ENCODE results near the gene FAM107B. TPM values are rescaled to one million over a fixed set of nuclear protein-coding genes. Genes with fewer than 3 reads are reported as not detected.

Gene FAM107B
- total RNA-seq, 4 donors from 2014 or later = 7.3 to 15.6 (median 13.3) TPM

GRCh38 chr10:14478604-14479003 is 296.1 kb downstream of the FAM107B start:
- no peaks in the 10 kb centered on the region for H3K27me3 ChIP-seq
- peak; percentile 66 for ATAC-seq
- TF ChIP-seq EP300 (IDR thresholded peaks at IDR 0.05) = no peak
- TF ChIP-seq POLR2A (IDR thresholded peaks at IDR 0.05) = no peak
- TF ChIP-seq POLR2AphosphoS5 (IDR thresholded peaks at IDR 0.05) = no peak
- TF ChIP-seq CTCF (IDR thresholded peaks at IDR 0.05) = peak; percentile 46 to 69 (median 68)
- no peaks in the 10 kb centered on the region for H3K36me3 ChIP-seq
- no peak overlapping the region for H3K27ac ChIP-seq
- no peak overlapping the region for H3K4me3 ChIP-seq
- H3K9me3 ChIP-seq = no peaks in the 10 kb centered on the region
- 30 to 36% methylated on average over 2 to 3 of the region's 3 CpGs for WGBS, 2 donors (ENCODE audit: low coverage in 1 of 2)
- peaks cover 0 to 22% (median 0%) of the 10 kb centered on the region in 3 donors for H3K4me1 ChIP-seq

GRCh38 chr10:14478201-14478600 is 296.5 kb downstream of the FAM107B start:
- TF ChIP-seq CTCF (IDR thresholded peaks at IDR 0.05) = no peak
- no peak for TF ChIP-seq EP300 (IDR thresholded peaks at IDR 0.05)
- no peak for TF ChIP-seq POLR2AphosphoS5 (IDR thresholded peaks at IDR 0.05)
- no peak for TF ChIP-seq POLR2A (IDR thresholded peaks at IDR 0.05)
- WGBS, 2 donors (ENCODE audit: low coverage in 1 of 2) = 54 to 80% methylated on average over 1 to 3 of the region's 7 CpGs
- no peaks in the 10 kb centered on the region for H3K9me3 ChIP-seq
- no peak overlapping the region for H3K27ac ChIP-seq
- ATAC-seq = no peak
- no peaks in the 10 kb centered on the region for H3K36me3 ChIP-seq
- peaks cover 0 to 22% (median 0%) of the 10 kb centered on the region in 3 donors for H3K4me1 ChIP-seq
- no peak overlapping the region for H3K4me3 ChIP-seq
- no peaks in the 10 kb centered on the region for H3K27me3 ChIP-seq

- Histone ChIP-seq H3K27me3 (no peaks in the 10 kb centered on the region), H3K27ac (no peak overlapping the region), H3K36me3 (no peaks in the 10 kb centered on the region), H3K9me3 (no peaks in the 10 kb centered on the region), H3K4me1 (peaks cover 0 to 22% (median 0%) of the 10 kb centered on the region in 3 donors), H3K4me3 (no peak overlapping the region)
- TF ChIP-seq CTCF (IDR thresholded peaks at IDR 0.05) (no peak), EP300 (IDR thresholded peaks at IDR 0.05) (no peak)
- ATAC-seq = no peak
- WGBS, 2 donors (ENCODE audit: low coverage in 1 of 2) = 41 to 46% methylated on average over 2 to 3 of the region's 4 CpGs
Measured at GRCh38 chr10:14477408-14477710, 297.3 kb downstream of the FAM107B start.

GRCh38 chr10:14476641-14477407 is 297.9 kb downstream of the FAM107B start:
- H3K9me3 ChIP-seq = no peaks in the 10 kb centered on the region
- no peak overlapping the region for H3K4me3 ChIP-seq
- ATAC-seq = no peak
- H3K4me1 ChIP-seq = peaks cover 0 to 22% (median 0%) of the 10 kb centered on the region in 3 donors
- H3K27me3 ChIP-seq = no peaks in the 10 kb centered on the region
- TF ChIP-seq EP300 (IDR thresholded peaks at IDR 0.05) (no peak), POLR2AphosphoS5 (IDR thresholded peaks at IDR 0.05) (no peak), POLR2A (IDR thresholded peaks at IDR 0.05) (no peak), CTCF (IDR thresholded peaks at IDR 0.05) (no peak)
- 92 to 100% methylated on average over 1 to 9 of the region's 9 CpGs for WGBS, 2 donors (ENCODE audit: low coverage in 1 of 2)
- H3K27ac ChIP-seq = no peak overlapping the region
- H3K36me3 ChIP-seq = no peaks in the 10 kb centered on the region

GRCh38 chr10:14476006-14476405 is 298.7 kb downstream of the FAM107B start:
- no peak for ATAC-seq
- H3K36me3 ChIP-seq = no peaks in the 10 kb centered on the region
- no peak for TF ChIP-seq POLR2AphosphoS5 (IDR thresholded peaks at IDR 0.05)
- TF ChIP-seq CTCF (IDR thresholded peaks at IDR 0.05) = no peak
- TF ChIP-seq POLR2A (IDR thresholded peaks at IDR 0.05) = no peak
- no peak for TF ChIP-seq EP300 (IDR thresholded peaks at IDR 0.05)
- H3K4me3 ChIP-seq = no peak overlapping the region
- peaks cover 0 to 13% (median 0%) of the 10 kb centered on the region in 3 donors for H3K4me1 ChIP-seq
- no peaks in the 10 kb centered on the region for H3K27me3 ChIP-seq
- 89 to 95% methylated on average over 4 of the region's 5 CpGs for WGBS, 2 donors (ENCODE audit: low coverage in 1 of 2)
- no peaks in the 10 kb centered on the region for H3K9me3 ChIP-seq
- H3K27ac ChIP-seq = no peak overlapping the region

Data from gastroesophageal sphincter (tissue), 4 donors.